ENCODE results near the gene DOCK2. TPM values are rescaled to one million over a fixed set of nuclear protein-coding genes. Genes with fewer than 3 reads are reported as not detected.
"Not testable (repeated sequence)": the region's sequence is repeated elsewhere in the genome, so short reads cannot be mapped to it uniquely, and the experiment has no call there.

Gene DOCK2
- total and polyA plus RNA-seq, 2 donors (not counting 3 experiments of a cell fraction or from before 2014, with no cell fraction given), result 0.62 to 4.8 TPM

GRCh38 chr5:169808118-169808581, 171.1 kb downstream of the DOCK2 start:
- DNase-seq (ENCODE audit: low read depth, low spot score) (no peak), FAIRE-seq (no peak)
- Histone ChIP-seq H4K20me1 (replicated peaks; ENCODE audit: control insufficient read depth, extremely low read depth, insufficient read depth, low read length) (no peaks in the 10 kb centered on the region), H3K4me1 (ENCODE audit: control insufficient read depth, extremely low read depth, insufficient read depth, low read length) (no peaks in the 10 kb centered on the region), H3K4me2 (ENCODE audit: insufficient read depth, low read length) (no peak overlapping the region), H3K79me2 (ENCODE audit: control insufficient read depth, insufficient read depth, low read length) (no peaks in the 10 kb centered on the region), H3K27me3 (ENCODE audit: control insufficient read depth in 2 of 2, insufficient read depth in 2 of 2, low read length in 2 of 2) (peaks cover 0 to 4% of the 10 kb centered on the region in 2 experiments), H3K36me3 (ENCODE audit: control insufficient read depth in 2 of 2, extremely low read depth in 1 of 2, insufficient read depth in 2 of 2, low read length in 2 of 2) (no peaks in the 10 kb centered on the region), H2AFZ (ENCODE audit: low read depth, low read length) (no peak overlapping the region), H3K27ac (ENCODE audit: insufficient read depth, low read depth, low read length) (no peak overlapping the region), H3K9me3 (replicated peaks; ENCODE audit: control insufficient read depth, insufficient read depth, low read length) (no peaks in the 10 kb centered on the region), H3K9ac (replicated peaks; ENCODE audit: extremely low read depth, insufficient read depth, low read length) (no peak overlapping the region), H3K9me1 (replicated peaks; ENCODE audit: control insufficient read depth, extremely low read depth, insufficient read depth, low read length) (no peaks in the 10 kb centered on the region), H3K4me3 (replicated peaks in 1 of 3; ENCODE audit: insufficient read depth in 1 of 3, low read depth in 1 of 3, low read length in 3 of 3) (no peak overlapping the region)
- dilution Hi-C loops (cut with MboI; ENCODE audit: extremely low pct_ligation_motif_present, low sequenced_read_pairs) (no loop called here), intact Hi-C loops (cut with micrococcal nuclease) (no loop called here)
- BruUV-seq (replicated peaks), result no TSS peak
- ChIA-PET POLR2A (no interaction called here), CTCF (no interaction called here)
- TF ChIP-seq MAX (IDR thresholded peaks at IDR 0.05; ENCODE audit: insufficient read depth, insufficient read length), result no peak
- no peak for TF ChIP-seq EZH2 (IDR thresholded peaks at IDR 0.05; ENCODE audit: borderline replicate concordance, low read depth, low read length, severe bottlenecking)
- TF ChIP-seq MYC (IDR thresholded peaks at IDR 0.05; ENCODE audit: low read depth, low read length), result no peak
- TF ChIP-seq CTCF (IDR thresholded peaks at IDR 0.05; ENCODE audit: extremely low read depth in 1 of 2, insufficient read depth in 1 of 2, low read depth in 1 of 2, low read length in 2 of 2), result no peak
- TF ChIP-seq GATA2 (IDR thresholded peaks at IDR 0.05; ENCODE audit: insufficient read depth, insufficient read length, low read depth, low read length), result no peak
- TF ChIP-seq POLR2AphosphoS5 (IDR thresholded peaks at IDR 0.05; ENCODE audit: insufficient read depth, low read depth, low read length), result no peak
- no peak for TF ChIP-seq FOS (IDR thresholded peaks at IDR 0.05; ENCODE audit: borderline replicate concordance, insufficient read depth, low read length)

GRCh38 chr5:169808880-169809279, 171.8 kb downstream of the DOCK2 start:
- DNase-seq (ENCODE audit: low read depth, low spot score); H3K27me3 ChIP-seq (ENCODE audit: control insufficient read depth in 2 of 2, insufficient read depth in 2 of 2, low read length in 2 of 2); H3K4me2 ChIP-seq (ENCODE audit: insufficient read depth, low read length); dilution Hi-C loops (cut with MboI; ENCODE audit: extremely low pct_ligation_motif_present, low sequenced_read_pairs); H3K4me3 ChIP-seq (replicated peaks in 1 of 3; ENCODE audit: insufficient read depth in 1 of 3, low read depth in 1 of 3, low read length in 3 of 3); H3K27ac ChIP-seq (ENCODE audit: insufficient read depth, low read depth, low read length); H3K9ac ChIP-seq (replicated peaks; ENCODE audit: extremely low read depth, insufficient read depth, low read length); H3K79me2 ChIP-seq (ENCODE audit: control insufficient read depth, insufficient read depth, low read length); H3K4me1 ChIP-seq (ENCODE audit: control insufficient read depth, extremely low read depth, insufficient read depth, low read length); CTCF ChIA-PET; H3K9me3 ChIP-seq (replicated peaks; ENCODE audit: control insufficient read depth, insufficient read depth, low read length); BruUV-seq (replicated peaks); FAIRE-seq; intact Hi-C loops (cut with micrococcal nuclease); POLR2A ChIA-PET; H2AFZ ChIP-seq (ENCODE audit: low read depth, low read length); H3K9me1 ChIP-seq (replicated peaks; ENCODE audit: control insufficient read depth, extremely low read depth, insufficient read depth, low read length); H4K20me1 ChIP-seq (replicated peaks; ENCODE audit: control insufficient read depth, extremely low read depth, insufficient read depth, low read length); H3K36me3 ChIP-seq (ENCODE audit: control insufficient read depth in 2 of 2, extremely low read depth in 1 of 2, insufficient read depth in 2 of 2, low read length in 2 of 2): not testable (repeated sequence)
